GM23248 (cell line): ENCODE data around the gene SKP2. TPM values are rescaled to one million over a fixed set of nuclear protein-coding genes. Genes with fewer than 3 reads are reported as not detected.
"Not testable (repeated sequence)": the region's sequence is repeated elsewhere in the genome, so short reads cannot be mapped to it uniquely, and the experiment has no call there.

Experiments
- DNase-seq: peaks from one replicate; pipeline ENCODE4 v3.0.0-alpha.2; 2015
- H2AFZ ChIP-seq: fragments of 200-600 bp; sonication (generic); 2 replicates; pipeline ENCODE4 v1.6.1; 2016; ENCODE audit warnings: antibody characterized with exemption
- H3F3A ChIP-seq: fragments of 200-600 bp; sonication (generic); 2 replicates; pipeline ENCODE4 v1.6.1; 2016; ENCODE audit warnings: mild to moderate bottlenecking, antibody characterized with exemption, mixed run types; ENCODE audit not compliant: insufficient read depth
- H3K27ac ChIP-seq: fragments of 200-600 bp; sonication (generic); 2 replicates; pipeline ENCODE4 v1.5.1; 2016; ENCODE audit warnings: mild to moderate bottlenecking
- H3K27me3 ChIP-seq: fragments of 200-600 bp; sonication (generic); replicated peaks from 2 replicates; pipeline ENCODE4 v1.6.1; 2016; ENCODE audit warnings: mild to moderate bottlenecking; ENCODE audit not compliant: insufficient read depth
- H3K36me3 ChIP-seq: fragments of 200-600 bp; sonication (generic); 2 replicates; pipeline ENCODE4 v1.6.1; 2016; ENCODE audit warnings: low read depth, mild to moderate bottlenecking
- H3K4me1 ChIP-seq: fragments of 200-600 bp; sonication (generic); 2 replicates; pipeline ENCODE4 v1.6.1; 2016; ENCODE audit warnings: mild to moderate bottlenecking; ENCODE audit not compliant: insufficient read depth
- H3K4me2 ChIP-seq: fragments of 200-600 bp; sonication (generic); one replicate; pipeline ENCODE4 v1.6.1; 2016; ENCODE audit warnings: mild to moderate bottlenecking; ENCODE audit not compliant: unreplicated experiment
- H3K4me3 ChIP-seq: fragments of 200-600 bp; sonication (generic); 2 replicates; pipeline ENCODE4 v1.5.1; 2016; ENCODE audit warnings: mild to moderate bottlenecking
- H3K79me2 ChIP-seq: fragments of 200-600 bp; sonication (generic); 2 replicates; pipeline ENCODE4 v1.6.1; 2016; ENCODE audit warnings: mild to moderate bottlenecking; ENCODE audit not compliant: insufficient read depth
- H3K9ac ChIP-seq: fragments of 200-600 bp; sonication (generic); 2 replicates; pipeline ENCODE4 v1.6.1; 2016; ENCODE audit warnings: mild to moderate bottlenecking
- H3K9me2 ChIP-seq: fragments of 200-600 bp; sonication (generic); 2 replicates; pipeline ENCODE4 v1.6.1; 2016; ENCODE audit warnings: mixed run types, mild to moderate bottlenecking, moderate library complexity; ENCODE audit not compliant: insufficient read depth
- H3K9me3 ChIP-seq: fragments of 200-600 bp; sonication (generic); one replicate; pipeline ENCODE4 v1.6.1; 2017; ENCODE audit warnings: low read depth
- H4K20me1 ChIP-seq: fragments of 200-600 bp; sonication (generic); 2 replicates; pipeline ENCODE4 v1.6.0; 2016; ENCODE audit not compliant: insufficient read depth
- EZH2 ChIP-seq: fragments of 200-600 bp; sonication (generic); IDR thresholded peaks from 2 replicates; pipeline ENCODE4 v1.6.1; 2018; ENCODE audit warnings: antibody characterized with exemption, mild to moderate bottlenecking; ENCODE audit not compliant: insufficient read depth, poor library complexity, severe bottlenecking
- EZH2phosphoT487 ChIP-seq: fragments of 200-600 bp; sonication (generic); IDR thresholded peaks from 2 replicates; pipeline ENCODE4 v1.6.1; 2018; ENCODE audit warnings: antibody characterized with exemption, moderate library complexity, mild to moderate bottlenecking, low read depth; ENCODE audit not compliant: insufficient read depth
- WGBS, 2 experiments: methylation state at CpG; one replicate each; pipeline ENCODE4 v1.1.6; 2015 to 2017; ENCODE audit warnings: low lambda C conversion rate in 2 of 2, low coverage in 1 of 2; ENCODE audit errors: missing lambda C conversion rate in 2 of 2; 5-methylcytosine and 5-hydroxymethylcytosine counted together
- in situ Hi-C: fragments of 300-500 bp; cut with MboI; formaldehyde crosslinking; loops from 2 replicates; pipeline ENCODE4 v1.15.0; 2020
- polyA plus RNA-seq: library from polyadenylated mRNA; unstranded; fragments of >200 nt; fragmentation: Nextera tagmentation; extraction: Ambion mirVana; gene quantifications from 2 replicates; pipeline ENCODE4 v1.2.1, GENCODE V29; 2016
- total RNA-seq: library from RNA; depleted of rRNA; stranded (reverse); fragments of >200 nt; shearing (Covaris generic); gene quantifications from 2 replicates; pipeline ENCODE4 v1.2.3, GENCODE V29; 2014

The SKP2 gene
- total and polyA plus RNA-seq, 2 experiments from 2014 or later: 31.5 to 41.6 TPM

DNA sequence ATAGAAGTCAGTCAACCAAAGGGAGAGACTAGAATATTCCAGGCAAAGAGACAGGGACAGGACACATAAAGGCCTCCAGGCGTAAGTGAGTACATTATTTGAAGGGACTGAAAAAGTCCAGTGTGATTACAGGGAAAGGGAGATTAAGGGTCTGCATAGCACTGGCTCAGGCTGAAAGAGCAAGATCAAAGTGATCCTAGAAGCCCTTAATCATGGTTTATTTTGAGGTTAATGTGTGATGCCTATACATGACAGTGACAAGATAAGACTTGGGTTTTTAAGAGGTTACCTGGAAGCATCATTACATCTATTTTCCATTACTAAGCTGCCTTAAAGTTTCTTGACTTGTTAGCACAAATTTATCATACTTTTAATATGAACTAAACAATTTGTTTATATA lies 26.0 kb upstream of the SKP2 start:
- H3F3A ChIP-seq: no peaks in the 10 kb centered on the region
- 90 to 96% methylated on average over 1 of the region's 1 CpG for WGBS, 2 experiments
- no peaks in the 10 kb centered on the region for H3K27me3 ChIP-seq
- H2AFZ ChIP-seq: no peak overlapping the region
- TF ChIP-seq EZH2phosphoT487 (no peak), EZH2 (no peak)
- in situ Hi-C loops: no loop called here
- H3K9ac ChIP-seq: no peak overlapping the region
- no peaks in the 10 kb centered on the region for H4K20me1 ChIP-seq
- no peak overlapping the region for H3K4me3 ChIP-seq
- no peak for DNase-seq
- no peak overlapping the region for H3K27ac ChIP-seq
- H3K79me2 ChIP-seq: no peaks in the 10 kb centered on the region
- H3K36me3 ChIP-seq: peaks cover 15% of the 10 kb centered on the region; the same call in 1 of the 2 replicates
- no peaks in the 10 kb centered on the region for H3K9me2 ChIP-seq
- H3K9me3 ChIP-seq: no peaks in the 10 kb centered on the region
- H3K4me2 ChIP-seq: no peak overlapping the region
- no peaks in the 10 kb centered on the region for H3K4me1 ChIP-seq

DNA sequence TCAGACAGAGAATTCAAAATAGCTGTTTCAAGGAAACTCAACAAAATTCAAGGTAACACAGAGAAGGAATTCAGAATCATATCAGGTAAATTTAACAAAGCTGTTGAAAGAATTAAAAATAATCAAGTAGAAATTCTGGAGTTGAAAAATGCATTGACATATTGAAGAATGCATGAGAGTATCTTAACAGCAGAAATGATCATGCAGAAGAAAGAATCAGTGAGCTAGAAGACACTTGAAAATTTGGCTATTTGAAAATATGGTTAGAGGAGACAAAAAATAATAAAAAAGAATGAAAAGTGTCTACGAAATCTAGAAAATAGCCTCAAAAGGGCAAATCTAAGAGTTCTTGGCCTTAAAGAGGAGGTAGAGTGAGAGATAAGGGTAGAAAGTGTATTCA lies 23.1 kb upstream of the SKP2 start:
- 100% methylated on average over 1 of the region's 1 CpG for WGBS, 2 experiments

DNA sequence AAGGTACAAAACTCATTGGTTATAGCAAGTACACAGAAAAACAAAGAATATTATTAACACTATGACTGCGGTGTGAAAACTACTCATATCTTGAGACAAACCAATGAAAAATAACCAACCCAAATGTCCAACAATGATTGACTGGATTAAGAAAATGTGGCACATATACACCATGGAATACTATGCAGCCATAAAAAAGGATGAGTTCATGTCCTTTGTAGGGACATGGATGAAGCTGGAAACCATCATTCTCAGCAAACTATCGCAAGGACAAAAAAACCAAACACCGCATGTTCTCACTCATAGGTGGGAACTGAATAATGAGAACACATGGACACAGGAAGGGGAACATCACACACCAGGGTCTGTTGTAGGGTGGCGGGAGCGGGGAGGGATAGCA lies 22.2 kb upstream of the SKP2 start:
- WGBS, 2 experiments: 95% methylated on average over 5 of the region's 5 CpGs

More for the DNA sequence above, 23.1 kb upstream of the SKP2 start:
- Histone ChIP-seq H3K4me1 (no peaks in the 10 kb centered on the region), H3K36me3 (peaks cover 9% of the 10 kb centered on the region; the same call in 1 of the 2 replicates), H3K9ac (no peak overlapping the region), H2AFZ (no peak overlapping the region), H3K9me3 (no peaks in the 10 kb centered on the region), H4K20me1 (no peaks in the 10 kb centered on the region), H3K4me2 (no peak overlapping the region), H3K27me3 (no peaks in the 10 kb centered on the region), H3K27ac (no peak overlapping the region), H3K9me2 (no peaks in the 10 kb centered on the region), H3F3A (no peaks in the 10 kb centered on the region), H3K79me2 (no peaks in the 10 kb centered on the region), H3K4me3 (no peak overlapping the region)
- no peak for TF ChIP-seq EZH2phosphoT487
- TF ChIP-seq EZH2: no peak
- in situ Hi-C loops: no loop called here
- DNase-seq: no peak

DNA sequence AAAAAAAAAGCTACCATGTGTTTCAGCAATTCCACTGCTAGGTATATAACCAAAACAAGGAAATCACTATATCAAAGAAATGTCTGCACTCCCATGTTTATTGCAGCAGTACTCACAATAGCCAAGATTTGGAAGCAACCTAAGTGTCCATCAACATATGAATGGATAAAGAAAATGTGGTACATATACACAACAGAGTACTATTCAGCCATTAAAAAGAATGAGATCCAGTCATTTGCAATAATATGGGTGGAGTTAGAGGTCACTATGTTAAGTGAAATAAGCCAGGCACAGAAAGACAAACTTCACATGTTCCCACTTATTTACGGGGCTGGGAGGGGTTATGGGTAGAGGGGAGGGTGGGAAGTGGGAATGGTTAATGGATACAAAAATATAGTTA lies 18.9 kb upstream of the SKP2 start:
- H3K4me2 ChIP-seq, H3K27ac ChIP-seq, H3K9me2 ChIP-seq, H3F3A ChIP-seq, H3K4me1 ChIP-seq, H3K79me2 ChIP-seq, in situ Hi-C loops, H3K9me3 ChIP-seq, DNase-seq, H3K27me3 ChIP-seq, H2AFZ ChIP-seq, H4K20me1 ChIP-seq, H3K4me3 ChIP-seq, H3K9ac ChIP-seq: not testable (repeated sequence)
- 89 to 100% methylated on average over 1 of the region's 1 CpG for WGBS, 2 experiments
- peaks cover 14% of the 10 kb centered on the region for H3K36me3 ChIP-seq

More for the DNA sequence above, 22.2 kb upstream of the SKP2 start:
- H3F3A ChIP-seq, H3K9ac ChIP-seq, H2AFZ ChIP-seq, H3K4me2 ChIP-seq, H3K9me2 ChIP-seq, H3K79me2 ChIP-seq, H3K36me3 ChIP-seq, H3K27ac ChIP-seq, DNase-seq, H4K20me1 ChIP-seq, H3K4me3 ChIP-seq, H3K27me3 ChIP-seq, H3K9me3 ChIP-seq, in situ Hi-C loops, H3K4me1 ChIP-seq: not testable (repeated sequence)

DNA sequence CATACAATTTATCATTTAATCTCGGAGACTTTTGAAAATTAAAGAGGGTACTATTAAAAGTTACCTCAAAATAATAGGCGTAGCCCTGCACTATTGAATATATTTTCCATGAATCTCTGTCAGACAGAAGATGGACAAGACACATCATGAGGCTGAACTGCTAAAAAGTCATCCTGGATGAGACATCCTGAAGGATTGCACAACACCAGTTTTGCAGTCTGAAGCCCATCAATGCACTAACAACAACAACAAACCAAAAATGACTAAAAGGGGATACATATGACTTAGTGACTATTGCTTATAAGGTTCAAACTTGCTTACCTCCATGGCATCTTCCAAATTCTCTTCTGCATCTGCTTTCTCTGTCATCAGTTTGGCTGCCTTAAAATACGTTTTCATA lies 15.9 kb upstream of the SKP2 start:
- Histone ChIP-seq H3K4me1 (no peaks in the 10 kb centered on the region), H3K9me3 (no peaks in the 10 kb centered on the region), H4K20me1 (no peaks in the 10 kb centered on the region), H3K27ac (no peak overlapping the region), H3K4me2 (no peak overlapping the region), H3K4me3 (no peak overlapping the region), H3K9me2 (no peaks in the 10 kb centered on the region), H3K36me3 (peaks cover 9% of the 10 kb centered on the region; the same call in 1 of the 2 replicates), H3F3A (no peaks in the 10 kb centered on the region), H2AFZ (no peak overlapping the region), H3K79me2 (no peaks in the 10 kb centered on the region), H3K9ac (no peak overlapping the region), H3K27me3 (no peaks in the 10 kb centered on the region)
- TF ChIP-seq EZH2: no peak
- TF ChIP-seq EZH2phosphoT487: no peak
- in situ Hi-C loops: no loop called here
- DNase-seq: peak; percentile 23
- WGBS, 2 experiments: 97 to 99% methylated on average over 3 of the region's 3 CpGs
